GM19452 (cell line): ENCODE measurements around the gene MYRIP.

ENCODE experiments used
- ATAC-seq: cut with Tn5 transposase; IDR thresholded peaks from one replicate; pipeline ENCODE4 v1.9.1; 2021; ENCODE audit not compliant: unreplicated experiment

MYRIP gene

GRCh38 chr3:39965461-39965860 lies 156.1 kb downstream of the MYRIP start:
- no peak for ATAC-seq

GRCh38 chr3:39965997-39966396 lies 156.6 kb downstream of the MYRIP start:
- no peak for ATAC-seq

- no peak for ATAC-seq
Observed at GRCh38 chr3:39970982-39971381, 161.6 kb downstream of the MYRIP start.

GRCh38 chr3:39971559-39972031 lies 162.2 kb downstream of the MYRIP start:
- no peak for ATAC-seq

GRCh38 chr3:39972508-39972907 lies 163.1 kb downstream of the MYRIP start:
- ATAC-seq = no peak

- ATAC-seq = no peak
Observed at GRCh38 chr3:39977058-39977794, 167.8 kb downstream of the MYRIP start.

GRCh38 chr3:39978308-39978707 lies 168.9 kb downstream of the MYRIP start:
- ATAC-seq = no peak

GRCh38 chr3:39980058-39980457 lies 170.6 kb downstream of the MYRIP start:
- no peak for ATAC-seq

- ATAC-seq = no peak
Observed at GRCh38 chr3:39980781-39981180, 171.4 kb downstream of the MYRIP start.

GRCh38 chr3:39981547-39982184 lies 172.3 kb downstream of the MYRIP start:
- ATAC-seq = no peak

- ATAC-seq = no peak
Observed at GRCh38 chr3:39982665-39983357, 173.4 kb downstream of the MYRIP start.

- ATAC-seq = no peak
Observed at GRCh38 chr3:39989746-39990145, 180.3 kb downstream of the MYRIP start.

GRCh38 chr3:39990532-39990931 lies 181.1 kb downstream of the MYRIP start:
- no peak for ATAC-seq

GRCh38 chr3:40008796-40009195 lies 199.4 kb downstream of the MYRIP start:
- no peak for ATAC-seq

- ATAC-seq = no peak
Observed at GRCh38 chr3:40009991-40010390, 200.6 kb downstream of the MYRIP start.

GRCh38 chr3:40012381-40012780 lies 203.0 kb downstream of the MYRIP start:
- no peak for ATAC-seq

GRCh38 chr3:40016391-40016790 lies 207.0 kb downstream of the MYRIP start:
- ATAC-seq = no peak

- ATAC-seq = no peak
Observed at GRCh38 chr3:40018369-40018768, 209.0 kb downstream of the MYRIP start.

- no peak for ATAC-seq
Observed at GRCh38 chr3:40019376-40019775, 210.0 kb downstream of the MYRIP start.

- no peak for ATAC-seq
Observed at GRCh38 chr3:40020689-40021088, 211.3 kb downstream of the MYRIP start.

- ATAC-seq = no peak
Observed at GRCh38 chr3:40021338-40021737, 211.9 kb downstream of the MYRIP start.

- no peak for ATAC-seq
Observed at GRCh38 chr3:40022297-40022827, 213.0 kb downstream of the MYRIP start.
